Vagina (tissue), 2 donors: ENCODE results near the gene RNF5. TPM values are rescaled to one million over a fixed set of nuclear protein-coding genes. Genes with fewer than 3 reads are reported as not detected.
"Not testable (repeated sequence)": the region's sequence is repeated elsewhere in the genome, so short reads cannot be mapped to it uniquely, and the experiment has no call there.

Source experiments
- DNase-seq, 2 donors: peaks; one replicate each; pipeline ENCODE4 v3.0.0-alpha.2; 2017; ENCODE audit errors: extremely low spot score in 2 of 2
- H3K27ac ChIP-seq: fragments of 200-600 bp; sonication (generic); one replicate; pipeline ENCODE4 v1.5.1; 2019
- H3K27me3 ChIP-seq: fragments of 200-600 bp; sonication (generic); one replicate; pipeline ENCODE4 v1.5.1; 2019
- H3K36me3 ChIP-seq, 2 donors: fragments of 200-600 bp; sonication (generic); one replicate each; pipeline ENCODE4 v1.5.1; 2017 to 2019
- H3K4me1 ChIP-seq: fragments of 200-600 bp; sonication (generic); one replicate; pipeline ENCODE4 v1.5.1; 2019
- H3K4me3 ChIP-seq, 2 donors: fragments of 200-600 bp; sonication (generic); 1 replicate in 1 of 2; 2 replicates in 1 of 2; pipeline ENCODE4 v1.5.1; 2016 to 2019
- H3K9me3 ChIP-seq: fragments of 200-600 bp; sonication (generic); one replicate; pipeline ENCODE4 v1.5.1; 2019
- CTCF ChIP-seq, 3 experiments: fragments of 450-650 bp in 2 of 3; fragments of 200-600 bp in 1 of 3; sonication (generic) in 1 of 3; IDR thresholded peaks; one replicate each; pipeline ENCODE4 v1.5.1; 2017 to 2019; ENCODE audit warnings: antibody characterized with exemption in 3 of 3, mild to moderate bottlenecking in 2 of 3, moderate library complexity in 2 of 3
- POLR2A ChIP-seq, 2 donors: fragments of 450-650 bp; IDR thresholded peaks; one replicate each; pipeline ENCODE4 v1.6.1; 2017; ENCODE audit warnings: antibody characterized with exemption in 2 of 2, mild to moderate bottlenecking in 2 of 2, moderate library complexity in 2 of 2
- POLR2AphosphoS5 ChIP-seq, 2 donors: sonication (generic); formaldehyde crosslinking; IDR thresholded peaks; one replicate each; pipeline ENCODE4 v1.9.0; 2017; ENCODE audit warnings: antibody characterized with exemption in 2 of 2, mild to moderate bottlenecking in 2 of 2, low read depth in 1 of 2; ENCODE audit not compliant: insufficient read depth in 1 of 2
- intact Hi-C: fragments of 100-400 bp; cut with DNase I; formaldehyde crosslinking; loops from one replicate; pipeline ENCODE4 v1.15.1; 2023
- total RNA-seq: library from RNA; depleted of rRNA; stranded (reverse); fragments of >200 nt; gene quantifications from one replicate; pipeline ENCODE4 v1.2.3, GENCODE V29; 2016

The RNF5 gene
- total RNA-seq, 1 donor from 2014 or later: 48.4 TPM

GRCh38 chr6:32187009-32187709, 9.0 kb downstream of the RNF5 start:
- H3K4me3 ChIP-seq: no peak overlapping the region
- no peak for DNase-seq
- peaks cover 65% of the 10 kb centered on the region for H3K4me1 ChIP-seq
- no peaks in the 10 kb centered on the region for H3K9me3 ChIP-seq
- H3K36me3 ChIP-seq: peaks cover 0 to 19% of the 10 kb centered on the region in 2 donors
- H3K27me3 ChIP-seq: no peaks in the 10 kb centered on the region
- TF ChIP-seq POLR2A (IDR thresholded peaks at IDR 0.05): no peak
- no peak for TF ChIP-seq CTCF (IDR thresholded peaks at IDR 0.05)
- intact Hi-C loops: loop anchor here (10.0 kb wide), 1 partner anchor 1018 kb away; the partner anchor contains the start of genes HSD17B8, RING1, RXRB and SLC39A7
- H3K27ac ChIP-seq: peak overlapping the region; percentile 99

GRCh38 chr6:32187725-32188380, 9.6 kb downstream of the RNF5 start:
- H3K4me3 ChIP-seq: peak overlapping the region; percentile 57 to 85
- intact Hi-C loops: loop anchor here (10.0 kb wide), 1 partner anchor 1017 kb away; the partner anchor contains the start of genes HSD17B8, RING1, RXRB and SLC39A7
- not testable (repeated sequence) for H3K9me3 ChIP-seq, H3K27me3 ChIP-seq, DNase-seq
- H3K4me1 ChIP-seq: peaks cover 71% of the 10 kb centered on the region
- H3K36me3 ChIP-seq: peaks cover 0 to 19% of the 10 kb centered on the region in 2 donors
- peak overlapping the region; percentile 99 for H3K27ac ChIP-seq

GRCh38 chr6:32188381-32189068, 10.3 kb downstream of the RNF5 start:
- Histone ChIP-seq H3K36me3 (peaks cover 0 to 19% of the 10 kb centered on the region in 2 donors), H3K4me1 (peaks cover 72% of the 10 kb centered on the region), H3K27ac (peak overlapping the region; percentile 99), H3K4me3 (peak overlapping the region; percentile 57 to 85), H3K27me3 (no peaks in the 10 kb centered on the region), H3K9me3 (no peaks in the 10 kb centered on the region)
- DNase-seq: no peak
- intact Hi-C loops: loop anchor here (10.0 kb wide), 1 partner anchor 1016 kb away; the partner anchor contains the start of genes HSD17B8, RING1, RXRB and SLC39A7
- peak in 1 of 2 donors; percentile 24 for TF ChIP-seq POLR2AphosphoS5 (IDR thresholded peaks at IDR 0.05; ENCODE audit: insufficient read depth in 1 of 2, low read depth in 1 of 2)
- no peak for TF ChIP-seq POLR2A (IDR thresholded peaks at IDR 0.05)

GRCh38 chr6:32189069-32189741, 11.0 kb downstream of the RNF5 start:
- DNase-seq: no peak
- intact Hi-C loops: loop anchor here (10.0 kb wide), 1 partner anchor 1016 kb away; the partner anchor contains the start of genes HSD17B8, RING1, RXRB and SLC39A7
- Histone ChIP-seq H3K9me3 (no peaks in the 10 kb centered on the region), H3K36me3 (peaks cover 0 to 19% of the 10 kb centered on the region in 2 donors), H3K4me3 (peak overlapping the region; percentile 57 to 85), H3K27ac (peak overlapping the region; percentile 99), H3K4me1 (peaks cover 69% of the 10 kb centered on the region), H3K27me3 (no peaks in the 10 kb centered on the region)
- TF ChIP-seq POLR2A (IDR thresholded peaks at IDR 0.05) (no peak), POLR2AphosphoS5 (IDR thresholded peaks at IDR 0.05; ENCODE audit: insufficient read depth in 1 of 2, low read depth in 1 of 2) (no peak), CTCF (IDR thresholded peaks at IDR 0.05) (no peak)

GRCh38 chr6:32189742-32190053, 11.5 kb downstream of the RNF5 start:
- intact Hi-C loops: loop anchor here (10.0 kb wide), 1 partner anchor 1015 kb away; the partner anchor contains the start of genes HSD17B8, RING1, RXRB and SLC39A7
- peak overlapping the region; percentile 57 to 85 for H3K4me3 ChIP-seq
- peaks cover 68% of the 10 kb centered on the region for H3K4me1 ChIP-seq
- H3K9me3 ChIP-seq: no peaks in the 10 kb centered on the region
- no peak for DNase-seq
- peaks cover 0 to 19% of the 10 kb centered on the region in 2 donors for H3K36me3 ChIP-seq
- TF ChIP-seq POLR2AphosphoS5 (IDR thresholded peaks at IDR 0.05; ENCODE audit: insufficient read depth in 1 of 2, low read depth in 1 of 2) (no peak), POLR2A (IDR thresholded peaks at IDR 0.05) (no peak), CTCF (IDR thresholded peaks at IDR 0.05) (no peak)
- H3K27me3 ChIP-seq: no peaks in the 10 kb centered on the region
- peak overlapping the region; percentile 99 for H3K27ac ChIP-seq
